HepG2 (cell line): ENCODE results near the gene TNFSF12. TPM values are rescaled to one million over a fixed set of nuclear protein-coding genes. Genes with fewer than 3 reads are reported as not detected.

ENCODE experiments used
- ARHGAP35 ChIP-seq: sonication (generic); formaldehyde crosslinking; IDR thresholded peaks from 2 replicates; pipeline ENCODE4 v1.9.0; 2022; ENCODE audit warnings: mild to moderate bottlenecking, inconsistent platforms, moderate library complexity, missing genetic modification reagents, borderline replicate concordance
- BATF2 ChIP-seq: sonication (generic); formaldehyde crosslinking; IDR thresholded peaks from 2 replicates; pipeline ENCODE4 v1.8.0; 2022; ENCODE audit warnings: mild to moderate bottlenecking, missing genetic modification reagents, moderate library complexity
- BHLHE40 ChIP-seq: IDR thresholded peaks from 2 replicates; pipeline ENCODE4 v1.6.1; 2011; ENCODE audit warnings: low read length, improper control_type of control experiment
- CCDC6 ChIP-seq: sonication (generic); formaldehyde crosslinking; IDR thresholded peaks from 2 replicates; pipeline ENCODE4 v1.8.1; 2022; ENCODE audit warnings: mild to moderate bottlenecking, missing genetic modification reagents, moderate library complexity
- CERS6 ChIP-seq: sonication (generic); formaldehyde crosslinking; IDR thresholded peaks from 2 replicates; pipeline ENCODE4 v1.5.0; 2020; ENCODE audit warnings: missing genetic modification reagents
- CHD2 ChIP-seq: IDR thresholded peaks from 2 replicates; pipeline ENCODE4 v1.6.1; 2011; ENCODE audit warnings: low read depth, low read length, improper control_type of control experiment
- DNMT3B ChIP-seq: conservative IDR thresholded peaks from 2 replicates; pipeline ENCODE4 v1.6.1; 2016; ENCODE audit warnings: missing biosample characterization, control low read depth
- ELF1 ChIP-seq: sonication (generic); formaldehyde crosslinking; IDR thresholded peaks from 2 replicates; pipeline ENCODE4 v1.4.0; 2020; ENCODE audit warnings: missing genetic modification reagents
- ERF ChIP-seq: IDR thresholded peaks from 2 replicates; pipeline ENCODE4 v1.6.1; 2018; ENCODE audit warnings: missing biosample characterization, missing genetic modification reagents
- HDAC1 ChIP-seq: sonication (generic); formaldehyde crosslinking; IDR thresholded peaks from 2 replicates; pipeline ENCODE4 v1.5.1; 2020; ENCODE audit warnings: mild to moderate bottlenecking, missing genetic modification reagents
- HOXA3 ChIP-seq: sonication (generic); formaldehyde crosslinking; IDR thresholded peaks from 2 replicates; pipeline ENCODE4 v1.5.0; 2020; ENCODE audit warnings: missing genetic modification reagents
- KMT2A ChIP-seq: sonication (generic); formaldehyde crosslinking; IDR thresholded peaks from 2 replicates; pipeline ENCODE4 v1.4.0; 2020; ENCODE audit warnings: missing genetic modification reagents
- SPEN ChIP-seq: sonication (generic); formaldehyde crosslinking; IDR thresholded peaks from 2 replicates; pipeline ENCODE4 v1.5.1; 2020; ENCODE audit warnings: low read depth, mild to moderate bottlenecking, missing genetic modification reagents
- SRY ChIP-seq: sonication (generic); formaldehyde crosslinking; IDR thresholded peaks from 2 replicates; pipeline ENCODE4 v1.8.0; 2022; ENCODE audit warnings: mild to moderate bottlenecking, missing genetic modification reagents
- THAP11 ChIP-seq: IDR thresholded peaks from 2 replicates; pipeline ENCODE4 v1.6.1; 2016; ENCODE audit warnings: missing biosample characterization, missing genetic modification reagents
- ZBTB2 ChIP-seq: sonication (generic); formaldehyde crosslinking; IDR thresholded peaks from 2 replicates; pipeline ENCODE4 v1.8.0; 2022; ENCODE audit warnings: low read depth, missing genetic modification reagents
- ZNF264 ChIP-seq: sonication (generic); formaldehyde crosslinking; IDR thresholded peaks from 2 replicates; pipeline ENCODE4 v1.4.0; 2020; ENCODE audit warnings: missing genetic modification reagents
- ZNF335 ChIP-seq: sonication (generic); formaldehyde crosslinking; IDR thresholded peaks from 2 replicates; pipeline ENCODE4 v1.4.0; 2020; ENCODE audit warnings: missing genetic modification reagents
- ZNF766 ChIP-seq: sonication (generic); formaldehyde crosslinking; IDR thresholded peaks from 2 replicates; pipeline ENCODE4 v1.5.0; 2020; ENCODE audit warnings: missing genetic modification reagents, borderline replicate concordance
- ZNF83 ChIP-seq: sonication (generic); formaldehyde crosslinking; IDR thresholded peaks from 2 replicates; pipeline ENCODE4 v1.4.0; 2020; ENCODE audit warnings: missing genetic modification reagents, mild to moderate bottlenecking, borderline replicate concordance
- polyA plus RNA-seq, 8 experiments: library from polyadenylated mRNA; depleted of rRNA in 3 of 8; stranded (reverse) in 7 of 8; unstranded in 1 of 8; fragments of >200 nt; fragmentation: Illumina TruSeq in 4 of 8; extraction: Trizol in 4 of 8; gene quantifications; 2 replicates each; pipeline versions ENCODE4 v1.2.1 to v1.2.3, GENCODE V29; 2011 to 2016; ENCODE audit warnings: low read depth in 4 of 8, missing spikeins in 1 of 8, mixed read lengths in 1 of 8; ENCODE audit not compliant: insufficient read depth in 1 of 8
- total RNA-seq, 5 experiments: library from RNA; depleted of rRNA; stranded (reverse); fragments of >200 nt; fragmentation: Illumina TruSeq; extraction: Trizol; gene quantifications; 2 replicates each; pipeline ENCODE4 v1.2.3, GENCODE V29; 2016; ENCODE audit warnings: low read depth in 1 of 5
- TF ChIP-seq, protein P1 (sequence below): sonication (generic); formaldehyde crosslinking; conservative IDR thresholded peaks from 2 replicates; pipeline ENCODE4 v1.8.1; 2023; ENCODE audit warnings: missing genetic modification reagents
- TF ChIP-seq, protein P2 (sequence below): sonication (generic); formaldehyde crosslinking; IDR thresholded peaks from 2 replicates; pipeline ENCODE4 v1.8.1; 2023; ENCODE audit warnings: mild to moderate bottlenecking, missing genetic modification reagents
- TF ChIP-seq, protein P3 (sequence below): sonication (generic); formaldehyde crosslinking; IDR thresholded peaks from 2 replicates; pipeline ENCODE4 v1.4.0; 2020; ENCODE audit warnings: missing genetic modification reagents

TNFSF12 gene
- total and polyA plus RNA-seq, 2 of the 13 experiments (the other 11 are each of a cell fraction or from before 2014, with no cell fraction given) = 0.93 to 7.2 TPM

DNA sequence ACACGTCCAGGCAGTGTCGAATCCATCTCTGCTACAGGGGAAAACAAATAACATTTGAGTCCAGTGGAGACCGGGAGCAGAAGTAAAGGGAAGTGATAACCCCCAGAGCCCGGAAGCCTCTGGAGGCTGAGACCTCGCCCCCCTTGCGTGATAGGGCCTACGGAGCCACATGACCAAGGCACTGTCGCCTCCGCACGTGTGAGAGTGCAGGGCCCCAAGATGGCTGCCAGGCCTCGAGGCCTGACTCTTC is 23.4 kb downstream of the TNFSF12 start (continued):
- TF ChIP-seq BHLHE40 (peak; percentile 99), ZBTB2 (CRISPR knock-in tag) (0 out of 2 replicates have a peak, but pooled peaks have one; percentile 70), KMT2A (CRISPR knock-in tag) (0 out of 2 replicates have a peak, but pooled peaks have one; percentile 60), BATF2 (CRISPR knock-in tag) (no peak), DNMT3B (peak; percentile 88), ZNF335 (CRISPR knock-in tag) (peak; percentile 87; the same call in 1 of the 2 replicates), CCDC6 (CRISPR knock-in tag) (peak; percentile 74; the same call in 1 of the 2 replicates), CERS6 (no peak), THAP11 (CRISPR knock-in tag) (peak; percentile 95; the same call in 1 of the 2 replicates), HDAC1 (CRISPR knock-in tag) (peak; percentile 69), SPEN (peak; percentile 94), ZNF83 (CRISPR knock-in tag) (no peak), HOXA3 (peak; percentile 99), CHD2 (no peak), ARHGAP35 (CRISPR knock-in tag) (no peak), ELF1 (CRISPR knock-in tag) (peak; percentile 94), ZNF264 (CRISPR knock-in tag) (peak; percentile 33; the same call in 1 of the 2 replicates), SRY (CRISPR knock-in tag) (peak; percentile 81; the same call in 1 of the 2 replicates), ZNF766 (CRISPR knock-in tag) (peak; percentile 93; the same call in 1 of the 2 replicates), ERF (CRISPR knock-in tag) (peak; percentile 80; the same call in 1 of the 2 replicates)
- TF ChIP-seq, protein P1, sequence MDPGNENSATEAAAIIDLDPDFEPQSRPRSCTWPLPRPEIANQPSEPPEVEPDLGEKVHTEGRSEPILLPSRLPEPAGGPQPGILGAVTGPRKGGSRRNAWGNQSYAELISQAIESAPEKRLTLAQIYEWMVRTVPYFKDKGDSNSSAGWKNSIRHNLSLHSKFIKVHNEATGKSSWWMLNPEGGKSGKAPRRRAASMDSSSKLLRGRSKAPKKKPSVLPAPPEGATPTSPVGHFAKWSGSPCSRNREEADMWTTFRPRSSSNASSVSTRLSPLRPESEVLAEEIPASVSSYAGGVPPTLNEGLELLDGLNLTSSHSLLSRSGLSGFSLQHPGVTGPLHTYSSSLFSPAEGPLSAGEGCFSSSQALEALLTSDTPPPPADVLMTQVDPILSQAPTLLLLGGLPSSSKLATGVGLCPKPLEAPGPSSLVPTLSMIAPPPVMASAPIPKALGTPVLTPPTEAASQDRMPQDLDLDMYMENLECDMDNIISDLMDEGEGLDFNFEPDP = no peak
- TF ChIP-seq, protein P2, sequence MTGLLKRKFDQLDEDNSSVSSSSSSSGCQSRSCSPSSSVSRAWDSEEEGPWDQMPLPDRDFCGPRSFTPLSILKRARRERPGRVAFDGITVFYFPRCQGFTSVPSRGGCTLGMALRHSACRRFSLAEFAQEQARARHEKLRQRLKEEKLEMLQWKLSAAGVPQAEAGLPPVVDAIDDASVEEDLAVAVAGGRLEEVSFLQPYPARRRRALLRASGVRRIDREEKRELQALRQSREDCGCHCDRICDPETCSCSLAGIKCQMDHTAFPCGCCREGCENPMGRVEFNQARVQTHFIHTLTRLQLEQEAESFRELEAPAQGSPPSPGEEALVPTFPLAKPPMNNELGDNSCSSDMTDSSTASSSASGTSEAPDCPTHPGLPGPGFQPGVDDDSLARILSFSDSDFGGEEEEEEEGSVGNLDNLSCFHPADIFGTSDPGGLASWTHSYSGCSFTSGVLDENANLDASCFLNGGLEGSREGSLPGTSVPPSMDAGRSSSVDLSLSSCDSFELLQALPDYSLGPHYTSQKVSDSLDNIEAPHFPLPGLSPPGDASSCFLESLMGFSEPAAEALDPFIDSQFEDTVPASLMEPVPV (CRISPR knock-in tag) = peak; percentile 88; the same call in 1 of the 2 replicates
- TF ChIP-seq, protein P3, sequence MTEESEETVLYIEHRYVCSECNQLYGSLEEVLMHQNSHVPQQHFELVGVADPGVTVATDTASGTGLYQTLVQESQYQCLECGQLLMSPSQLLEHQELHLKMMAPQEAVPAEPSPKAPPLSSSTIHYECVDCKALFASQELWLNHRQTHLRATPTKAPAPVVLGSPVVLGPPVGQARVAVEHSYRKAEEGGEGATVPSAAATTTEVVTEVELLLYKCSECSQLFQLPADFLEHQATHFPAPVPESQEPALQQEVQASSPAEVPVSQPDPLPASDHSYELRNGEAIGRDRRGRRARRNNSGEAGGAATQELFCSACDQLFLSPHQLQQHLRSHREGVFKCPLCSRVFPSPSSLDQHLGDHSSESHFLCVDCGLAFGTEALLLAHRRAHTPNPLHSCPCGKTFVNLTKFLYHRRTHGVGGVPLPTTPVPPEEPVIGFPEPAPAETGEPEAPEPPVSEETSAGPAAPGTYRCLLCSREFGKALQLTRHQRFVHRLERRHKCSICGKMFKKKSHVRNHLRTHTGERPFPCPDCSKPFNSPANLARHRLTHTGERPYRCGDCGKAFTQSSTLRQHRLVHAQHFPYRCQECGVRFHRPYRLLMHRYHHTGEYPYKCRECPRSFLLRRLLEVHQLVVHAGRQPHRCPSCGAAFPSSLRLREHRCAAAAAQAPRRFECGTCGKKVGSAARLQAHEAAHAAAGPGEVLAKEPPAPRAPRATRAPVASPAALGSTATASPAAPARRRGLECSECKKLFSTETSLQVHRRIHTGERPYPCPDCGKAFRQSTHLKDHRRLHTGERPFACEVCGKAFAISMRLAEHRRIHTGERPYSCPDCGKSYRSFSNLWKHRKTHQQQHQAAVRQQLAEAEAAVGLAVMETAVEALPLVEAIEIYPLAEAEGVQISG = peak; percentile 89; the same call in 1 of the 2 replicates
